Upper lobe of left lung (tissue), 4 donors: ENCODE results near the gene PRKCE.

Experiments used
- EP300 ChIP-seq, 4 donors: sonication (generic); formaldehyde crosslinking; IDR thresholded peaks; one replicate each; pipeline ENCODE4 v1.5.1; 2017; ENCODE audit warnings: antibody characterized with exemption in 4 of 4, control low read depth in 2 of 4
- POLR2AphosphoS5 ChIP-seq, 2 donors: sonication (generic); formaldehyde crosslinking; IDR thresholded peaks; one replicate each; pipeline ENCODE4 v1.5.1; 2017; ENCODE audit warnings: antibody characterized with exemption in 2 of 2
- TF ChIP-seq, protein P1 (sequence below), 6 experiments: fragments of 450-650 bp in 4 of 6; fragments of 200-600 bp in 2 of 6; sonication (generic) in 2 of 6; IDR thresholded peaks; one replicate each; pipeline ENCODE4 v1.5.1; 2016 to 2019; ENCODE audit warnings: antibody characterized with exemption in 6 of 6

DNA sequence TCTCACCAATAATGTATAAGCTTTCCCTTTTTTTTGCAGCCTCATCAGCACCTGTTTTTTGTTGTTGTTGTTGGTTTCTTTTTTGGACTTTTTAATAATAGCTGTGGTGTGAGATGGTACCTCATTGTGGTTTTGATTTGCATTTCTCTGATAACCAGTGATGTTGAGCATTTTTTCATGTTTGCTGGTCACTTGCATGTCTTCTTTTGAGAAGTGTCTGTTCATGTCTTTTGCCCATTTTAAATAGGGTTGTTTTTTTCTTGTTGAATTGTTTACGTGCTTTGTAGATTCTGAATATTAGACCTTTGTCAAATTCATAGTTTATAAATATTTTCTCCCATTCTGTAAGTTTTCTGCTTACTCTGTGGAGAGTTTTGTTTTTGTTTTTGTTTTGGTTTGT is 557.3 kb downstream of the PRKCE start:
- TF ChIP-seq, protein P1, sequence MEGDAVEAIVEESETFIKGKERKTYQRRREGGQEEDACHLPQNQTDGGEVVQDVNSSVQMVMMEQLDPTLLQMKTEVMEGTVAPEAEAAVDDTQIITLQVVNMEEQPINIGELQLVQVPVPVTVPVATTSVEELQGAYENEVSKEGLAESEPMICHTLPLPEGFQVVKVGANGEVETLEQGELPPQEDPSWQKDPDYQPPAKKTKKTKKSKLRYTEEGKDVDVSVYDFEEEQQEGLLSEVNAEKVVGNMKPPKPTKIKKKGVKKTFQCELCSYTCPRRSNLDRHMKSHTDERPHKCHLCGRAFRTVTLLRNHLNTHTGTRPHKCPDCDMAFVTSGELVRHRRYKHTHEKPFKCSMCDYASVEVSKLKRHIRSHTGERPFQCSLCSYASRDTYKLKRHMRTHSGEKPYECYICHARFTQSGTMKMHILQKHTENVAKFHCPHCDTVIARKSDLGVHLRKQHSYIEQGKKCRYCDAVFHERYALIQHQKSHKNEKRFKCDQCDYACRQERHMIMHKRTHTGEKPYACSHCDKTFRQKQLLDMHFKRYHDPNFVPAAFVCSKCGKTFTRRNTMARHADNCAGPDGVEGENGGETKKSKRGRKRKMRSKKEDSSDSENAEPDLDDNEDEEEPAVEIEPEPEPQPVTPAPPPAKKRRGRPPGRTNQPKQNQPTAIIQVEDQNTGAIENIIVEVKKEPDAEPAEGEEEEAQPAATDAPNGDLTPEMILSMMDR (IDR thresholded peaks at IDR 0.05): no peak
- TF ChIP-seq POLR2AphosphoS5 (IDR thresholded peaks at IDR 0.05): no peak
- TF ChIP-seq EP300 (IDR thresholded peaks at IDR 0.05): no peak
